Measurements from ENCODE around the gene ZNF653.

The ZNF653 gene

GRCh38 chr19:11519138-11519537 is 13.5 kb upstream of the ZNF653 start:
- no peak for DNase-seq (ENCODE audit: low read depth in 2 of 2)

- no peak for DNase-seq (ENCODE audit: low read depth in 2 of 2)
Measured at GRCh38 chr19:11513946-11514345, 8.3 kb upstream of the ZNF653 start.

GRCh38 chr19:11510444-11510843 is 4.8 kb upstream of the ZNF653 start:
- DNase-seq (ENCODE audit: low read depth in 2 of 2), result no peak

GRCh38 chr19:11507370-11508078 is 1.9 kb upstream of the ZNF653 start:
- DNase-seq (ENCODE audit: low read depth in 2 of 2), result no peak

GRCh38 chr19:11506967-11507366 is 1.3 kb upstream of the ZNF653 start:
- DNase-seq (ENCODE audit: low read depth in 2 of 2), result no peak

- DNase-seq (ENCODE audit: low read depth in 2 of 2), result peak in 1 of 2 experiments; percentile 23
Measured at GRCh38 chr19:11506101-11506555, 489 bp upstream of the ZNF653 start.

GRCh38 chr19:11505032-11505503 is 571 bp downstream of the ZNF653 start:
- peak; percentile 92 to 99 for DNase-seq (ENCODE audit: low read depth in 2 of 2)

- no peak for DNase-seq (ENCODE audit: low read depth in 2 of 2)
Measured at GRCh38 chr19:11504502-11505031, 1.1 kb downstream of the ZNF653 start.

GRCh38 chr19:11499890-11500420 is 5.7 kb downstream of the ZNF653 start:
- DNase-seq (ENCODE audit: low read depth in 2 of 2), result no peak

GRCh38 chr19:11499220-11499726 is 6.4 kb downstream of the ZNF653 start:
- no peak for DNase-seq (ENCODE audit: low read depth in 2 of 2)

GRCh38 chr19:11496391-11497163 is 9.1 kb downstream of the ZNF653 start:
- peak; percentile 40 to 63 for DNase-seq (ENCODE audit: low read depth in 2 of 2)

- no peak for DNase-seq (ENCODE audit: low read depth in 2 of 2)
Measured at GRCh38 chr19:11495885-11496284, 9.8 kb downstream of the ZNF653 start.

- no peak for DNase-seq (ENCODE audit: low read depth in 2 of 2)
Measured at GRCh38 chr19:11495481-11495880, 10.2 kb downstream of the ZNF653 start.

- no peak for DNase-seq (ENCODE audit: low read depth in 2 of 2)
Measured at GRCh38 chr19:11494634-11495285, 10.9 kb downstream of the ZNF653 start.

- no peak for DNase-seq (ENCODE audit: low read depth in 2 of 2)
Measured at GRCh38 chr19:11489378-11489777, 16.3 kb downstream of the ZNF653 start.

- DNase-seq (ENCODE audit: low read depth in 2 of 2), result no peak
Measured at GRCh38 chr19:11486661-11487503, 18.8 kb downstream of the ZNF653 start.

- no peak for DNase-seq (ENCODE audit: low read depth in 2 of 2)
Measured at GRCh38 chr19:11485245-11485837, 20.3 kb downstream of the ZNF653 start.

GRCh38 chr19:11483366-11484111 is 22.1 kb downstream of the ZNF653 start:
- DNase-seq (ENCODE audit: low read depth in 2 of 2), result no peak

- peak; percentile 71 to 86 for DNase-seq (ENCODE audit: low read depth in 2 of 2)
Measured at GRCh38 chr19:11482384-11483050, 23.1 kb downstream of the ZNF653 start.

Data from stimulated activated CD4-positive, alpha-beta T cell treated with anti-CD3 and anti-CD28 coated beads, Interleukin-12 subunit alpha, Interleukin-12 subunit beta, amount 100 ng/mL, for 24 hours (primary cell).